ENCODE data around the gene GLIPR2. TPM values are rescaled to one million over a fixed set of nuclear protein-coding genes. Genes with fewer than 3 reads are reported as not detected.

The GLIPR2 gene
- total RNA-seq, 4 donors from 2014 or later, result 51.3 to 84.9 (median 59.6) TPM

DNA sequence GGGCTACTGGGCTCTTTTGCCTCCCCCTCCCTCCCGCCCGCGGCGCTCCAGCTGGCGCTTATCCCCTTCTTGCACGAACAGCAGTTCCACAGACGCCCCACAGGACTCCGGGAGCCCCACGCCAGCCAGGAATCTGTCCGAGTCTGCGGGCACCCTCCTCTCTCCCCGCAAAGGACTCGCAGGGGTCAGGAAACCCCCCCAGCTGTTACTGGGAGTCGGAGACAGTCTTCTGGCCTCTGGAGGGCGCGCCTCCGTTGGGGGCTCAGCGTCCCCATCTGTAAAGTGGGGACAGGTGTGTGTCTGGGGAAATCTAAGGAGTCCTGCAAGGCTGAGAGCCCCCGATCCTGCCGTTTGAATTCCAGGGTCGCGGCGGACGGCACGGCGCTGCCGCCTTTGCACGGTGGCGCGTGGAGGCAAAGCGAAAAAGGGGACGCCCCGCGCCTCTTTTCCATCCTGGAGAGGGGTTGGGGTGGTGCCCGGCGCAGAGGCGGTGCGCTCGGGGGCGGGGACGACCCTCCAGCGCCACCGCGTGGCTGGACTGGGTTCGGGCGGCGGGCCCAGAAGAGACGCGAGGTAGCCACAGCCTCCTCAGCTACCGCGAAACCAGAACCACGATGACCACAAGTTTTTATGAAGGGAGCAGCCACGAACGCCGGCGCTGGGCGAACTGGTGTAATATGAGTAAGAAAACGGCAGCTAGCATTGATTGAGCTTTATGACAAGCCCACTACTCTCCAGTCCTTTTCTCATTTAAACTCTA lies 29.8 kb downstream of the GLIPR2 start:
- Histone ChIP-seq H3K9me3 (no peaks in the 10 kb centered on the region), H3K27me3 (no peaks in the 10 kb centered on the region), H3K36me3 (peaks cover 0 to 6% (median 0%) of the 10 kb centered on the region in 4 donors), H3K27ac (replicated peaks in 1 of 4) (peak overlapping the region; percentile 80 to 88 (median 87)), H3K4me1 (peaks cover 16 to 58% (median 57%) of the 10 kb centered on the region in 4 donors), H3K4me3 (peak overlapping the region; percentile 56 to 67 (median 65))
- intact Hi-C loops (cut with DNase I), result loop anchor here (1.0 to 5.0 kb wide), 3 partner anchors 26 to 63 kb away; no protein-coding TSS in a partner anchor
- DNase-seq (ENCODE audit: extremely low spot score), result peak; percentile 96
- WGBS, result 2% methylated on average over 13 of the region's 58 CpGs
- TF ChIP-seq POLR2AphosphoS5 (IDR thresholded peaks at IDR 0.05) (peak; percentile 57 to 70), EP300 (IDR thresholded peaks at IDR 0.05) (no peak)
- TF ChIP-seq, protein P1, sequence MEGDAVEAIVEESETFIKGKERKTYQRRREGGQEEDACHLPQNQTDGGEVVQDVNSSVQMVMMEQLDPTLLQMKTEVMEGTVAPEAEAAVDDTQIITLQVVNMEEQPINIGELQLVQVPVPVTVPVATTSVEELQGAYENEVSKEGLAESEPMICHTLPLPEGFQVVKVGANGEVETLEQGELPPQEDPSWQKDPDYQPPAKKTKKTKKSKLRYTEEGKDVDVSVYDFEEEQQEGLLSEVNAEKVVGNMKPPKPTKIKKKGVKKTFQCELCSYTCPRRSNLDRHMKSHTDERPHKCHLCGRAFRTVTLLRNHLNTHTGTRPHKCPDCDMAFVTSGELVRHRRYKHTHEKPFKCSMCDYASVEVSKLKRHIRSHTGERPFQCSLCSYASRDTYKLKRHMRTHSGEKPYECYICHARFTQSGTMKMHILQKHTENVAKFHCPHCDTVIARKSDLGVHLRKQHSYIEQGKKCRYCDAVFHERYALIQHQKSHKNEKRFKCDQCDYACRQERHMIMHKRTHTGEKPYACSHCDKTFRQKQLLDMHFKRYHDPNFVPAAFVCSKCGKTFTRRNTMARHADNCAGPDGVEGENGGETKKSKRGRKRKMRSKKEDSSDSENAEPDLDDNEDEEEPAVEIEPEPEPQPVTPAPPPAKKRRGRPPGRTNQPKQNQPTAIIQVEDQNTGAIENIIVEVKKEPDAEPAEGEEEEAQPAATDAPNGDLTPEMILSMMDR (IDR thresholded peaks at IDR 0.05), result peak; percentile 82 to 96 (median 94)

DNA sequence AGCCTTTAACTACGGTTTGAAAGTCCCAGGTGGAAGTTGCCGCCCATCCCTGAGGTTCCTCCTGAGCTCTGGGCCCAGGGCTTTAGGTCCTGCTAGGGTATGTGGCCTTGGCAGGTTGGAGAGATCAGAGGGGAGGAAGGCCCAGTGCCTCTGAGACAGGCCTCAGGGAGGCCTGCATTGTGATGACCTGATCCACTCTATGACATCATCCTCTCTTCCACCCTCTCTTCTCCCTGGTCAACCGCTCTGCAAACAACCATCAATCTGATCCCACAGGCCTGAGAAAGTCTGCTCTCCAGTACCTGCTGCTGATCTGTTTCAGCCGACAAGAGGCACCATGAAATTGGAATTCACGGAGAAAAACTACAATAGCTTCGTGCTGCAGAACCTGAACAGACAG lies 32.6 kb downstream of the GLIPR2 start, which contains the start of gene CCIN:
TSS of gene CCIN (plus strand) at position 223 of the 400 bp plus-strand sequence. CDS start at position 338, 115 bp downstream.
- H3K27ac ChIP-seq (replicated peaks in 1 of 4), result no peak within 1 kb of the TSS
- no peaks in the 10 kb centered on the region for H3K27me3 ChIP-seq
- peaks cover 7 to 30% (median 30%) of the 10 kb centered on the region in 4 donors for H3K4me1 ChIP-seq
- WGBS, result 81% methylated on average over 5 of the region's 6 CpGs
- H3K9me3 ChIP-seq, result no peaks in the 10 kb centered on the region
- intact Hi-C loops (cut with DNase I), result loop anchor here (5.0 kb wide), 1 partner anchor 37 kb away; no protein-coding TSS in a partner anchor
- H3K36me3 ChIP-seq, result no peaks in the 10 kb centered on the region
- no peak for TF ChIP-seq POLR2AphosphoS5 (IDR thresholded peaks at IDR 0.05)
- no peak for TF ChIP-seq EP300 (IDR thresholded peaks at IDR 0.05)
- TF ChIP-seq, protein P1 (IDR thresholded peaks at IDR 0.05), result no peak
- no peak for TF ChIP-seq POLR2A (IDR thresholded peaks at IDR 0.05; ENCODE audit: low read depth)
- no peak for DNase-seq (ENCODE audit: extremely low spot score)
- H3K4me3 ChIP-seq, result no peak within 1 kb of the TSS

DNA sequence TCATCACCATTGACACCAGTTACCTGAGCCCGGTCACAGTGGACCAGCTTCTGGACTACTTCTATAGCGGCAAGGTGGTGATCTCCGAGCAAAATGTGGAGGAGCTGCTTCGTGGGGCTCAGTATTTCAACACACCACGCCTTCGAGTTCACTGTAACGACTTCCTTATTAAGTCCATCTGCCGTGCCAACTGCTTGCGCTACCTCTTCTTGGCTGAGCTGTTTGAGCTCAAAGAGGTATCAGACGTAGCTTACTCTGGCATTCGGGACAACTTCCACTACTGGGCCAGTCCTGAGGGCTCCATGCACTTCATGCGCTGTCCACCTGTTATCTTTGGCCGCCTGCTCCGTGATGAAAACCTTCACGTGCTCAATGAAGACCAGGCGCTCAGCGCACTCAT lies 33.2 kb downstream of the GLIPR2 start:
- TF ChIP-seq EP300 (IDR thresholded peaks at IDR 0.05) (no peak), POLR2A (IDR thresholded peaks at IDR 0.05; ENCODE audit: low read depth) (no peak), POLR2AphosphoS5 (IDR thresholded peaks at IDR 0.05) (no peak)
- TF ChIP-seq, protein P1 (IDR thresholded peaks at IDR 0.05), result no peak
- H3K27ac ChIP-seq (replicated peaks in 1 of 4), result no peak overlapping the region
- no peaks in the 10 kb centered on the region for H3K9me3 ChIP-seq
- H3K36me3 ChIP-seq, result no peaks in the 10 kb centered on the region
- peaks cover 7 to 26% (median 24%) of the 10 kb centered on the region in 4 donors for H3K4me1 ChIP-seq
- H3K4me3 ChIP-seq, result no peak overlapping the region
- WGBS, result 95% methylated on average over 17 of the region's 17 CpGs
- H3K27me3 ChIP-seq, result no peaks in the 10 kb centered on the region
- intact Hi-C loops (cut with DNase I), result loop anchor here (5.0 kb wide), 1 partner anchor 37 kb away; no protein-coding TSS in a partner anchor
- DNase-seq (ENCODE audit: extremely low spot score), result no peak

DNA sequence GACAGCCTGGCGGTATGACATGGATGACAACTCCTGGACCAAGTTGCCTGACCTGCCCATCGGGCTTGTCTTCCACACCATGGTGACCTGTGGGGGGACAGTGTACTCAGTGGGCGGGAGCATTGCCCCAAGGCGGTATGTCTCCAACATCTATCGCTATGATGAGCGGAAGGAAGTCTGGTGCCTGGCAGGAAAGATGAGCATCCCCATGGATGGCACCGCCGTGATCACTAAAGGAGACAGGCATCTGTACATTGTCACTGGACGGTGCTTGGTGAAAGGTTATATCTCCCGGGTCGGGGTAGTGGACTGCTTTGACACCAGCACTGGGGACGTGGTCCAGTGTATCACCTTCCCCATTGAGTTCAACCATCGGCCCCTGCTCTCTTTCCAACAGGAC lies 34.0 kb downstream of the GLIPR2 start:
- Histone ChIP-seq H3K9me3 (no peaks in the 10 kb centered on the region), H3K27me3 (no peaks in the 10 kb centered on the region), H3K27ac (replicated peaks in 1 of 4) (no peak overlapping the region), H3K4me3 (no peak overlapping the region), H3K36me3 (no peaks in the 10 kb centered on the region), H3K4me1 (peaks cover 4 to 17% (median 16%) of the 10 kb centered on the region in 4 donors)
- no peak for TF ChIP-seq POLR2AphosphoS5 (IDR thresholded peaks at IDR 0.05)
- no peak for TF ChIP-seq POLR2A (IDR thresholded peaks at IDR 0.05; ENCODE audit: low read depth)
- no peak for TF ChIP-seq EP300 (IDR thresholded peaks at IDR 0.05)
- TF ChIP-seq, protein P1 (IDR thresholded peaks at IDR 0.05), result no peak
- 97% methylated on average over 11 of the region's 13 CpGs for WGBS
- intact Hi-C loops (cut with DNase I), result no loop called here
- DNase-seq (ENCODE audit: extremely low spot score), result no peak
